Measurements from ENCODE around the gene CDYL2.
"Not testable (repeated sequence)": the region's sequence is repeated elsewhere in the genome, so short reads cannot be mapped to it uniquely, and the experiment has no call there.

Gene CDYL2

DNA sequence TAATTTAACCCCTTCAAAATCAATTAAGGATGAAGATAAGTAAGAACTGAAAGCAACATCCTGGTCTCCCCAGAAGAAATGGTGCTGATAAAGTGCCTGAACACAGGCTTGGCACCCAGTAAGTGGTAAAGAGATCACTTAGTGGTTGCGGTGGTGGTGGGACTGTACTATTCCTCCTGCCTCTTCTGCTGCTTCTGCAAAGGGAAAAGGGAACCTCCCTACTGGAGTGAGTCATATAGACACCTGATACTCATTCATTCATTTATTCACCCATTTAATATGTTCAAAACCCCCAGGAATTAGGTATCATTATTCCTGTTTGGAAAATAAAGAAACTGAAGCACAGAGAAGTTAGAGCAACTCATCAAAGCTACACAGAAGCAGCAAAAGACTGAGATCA is 60.6 kb downstream of the CDYL2 start:
- no peak for DNase-seq (ENCODE audit: low read depth in 2 of 2)

DNA sequence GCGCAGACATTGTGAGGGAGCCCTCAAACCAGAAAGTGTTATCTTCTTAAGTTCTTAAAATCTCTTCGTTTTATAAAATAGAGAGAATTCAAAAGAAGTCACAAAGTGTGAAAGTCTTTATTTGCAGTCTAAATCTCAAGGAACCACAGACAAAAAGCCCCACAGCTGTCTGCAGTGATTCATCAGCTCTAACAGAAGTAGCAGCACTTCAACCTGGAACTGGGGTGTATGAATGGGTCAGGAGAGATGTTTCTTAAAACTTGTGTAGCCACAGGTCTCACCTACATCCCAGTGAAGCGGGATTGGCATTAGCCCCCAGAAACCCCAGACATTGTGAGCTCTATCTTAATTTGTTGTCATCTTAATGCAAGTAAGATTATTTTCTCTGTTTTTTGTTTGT is 61.1 kb downstream of the CDYL2 start:
- no peak for DNase-seq (ENCODE audit: low read depth in 2 of 2)

DNA sequence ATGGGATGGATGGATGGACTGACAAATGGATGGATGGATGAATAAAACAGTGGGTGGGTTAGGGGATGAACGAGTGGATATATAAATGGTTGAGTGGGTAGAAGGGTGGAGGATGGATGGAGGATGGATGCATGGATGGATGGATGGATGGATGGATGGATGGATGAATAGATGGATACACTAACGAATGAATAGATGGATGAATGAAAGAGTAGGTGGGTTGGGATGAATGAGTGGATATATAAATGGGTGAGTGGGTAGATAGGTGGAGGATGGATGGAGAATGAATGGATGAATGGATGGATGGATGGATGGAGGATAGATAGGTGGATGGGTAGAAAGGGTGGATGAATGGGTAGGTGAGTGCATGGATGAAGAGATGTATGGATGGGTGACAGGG is 62.1 kb downstream of the CDYL2 start:
- DNase-seq (ENCODE audit: low read depth in 2 of 2), result no peak

DNA sequence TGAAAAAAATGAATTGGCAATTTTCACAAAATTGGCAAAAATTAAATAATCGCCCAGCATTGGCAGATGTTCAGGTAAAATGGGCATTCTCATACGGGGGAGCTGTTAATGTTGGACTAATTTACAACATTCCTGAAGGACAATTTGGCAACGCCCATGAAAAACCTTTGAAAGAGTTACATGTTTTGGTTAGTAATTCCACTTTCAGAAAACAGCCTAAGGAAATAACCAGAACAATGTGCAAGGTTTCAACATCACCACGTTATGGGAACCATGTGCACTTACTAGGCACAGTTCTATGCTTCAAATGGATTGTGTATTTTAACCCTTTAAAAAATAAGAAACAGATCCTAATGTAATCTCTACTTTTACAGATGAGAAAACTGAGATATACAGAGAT is 62.7 kb downstream of the CDYL2 start:
- no peak for DNase-seq (ENCODE audit: low read depth in 2 of 2)

DNA sequence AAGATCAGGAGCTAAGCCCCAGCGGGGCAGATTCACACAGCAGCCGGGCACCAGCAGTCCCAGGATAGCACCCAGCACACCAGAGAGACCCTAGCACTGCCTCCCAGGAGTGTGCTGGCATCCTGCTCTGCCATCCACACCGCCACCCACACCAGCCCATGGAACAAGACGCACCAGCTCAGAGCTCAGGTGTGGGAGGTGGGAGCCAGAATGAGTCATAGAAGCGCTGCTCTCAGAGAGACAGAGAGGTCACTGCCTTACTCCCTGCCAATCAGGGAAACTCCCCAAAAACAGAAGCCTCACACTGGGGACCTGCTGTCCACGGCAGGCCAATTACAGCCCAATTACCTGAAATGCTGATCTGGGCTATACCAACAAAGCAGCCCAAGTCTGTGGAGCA is 64.9 kb downstream of the CDYL2 start:
- peak; percentile 7 to 29 for DNase-seq (ENCODE audit: low read depth in 2 of 2)

DNA sequence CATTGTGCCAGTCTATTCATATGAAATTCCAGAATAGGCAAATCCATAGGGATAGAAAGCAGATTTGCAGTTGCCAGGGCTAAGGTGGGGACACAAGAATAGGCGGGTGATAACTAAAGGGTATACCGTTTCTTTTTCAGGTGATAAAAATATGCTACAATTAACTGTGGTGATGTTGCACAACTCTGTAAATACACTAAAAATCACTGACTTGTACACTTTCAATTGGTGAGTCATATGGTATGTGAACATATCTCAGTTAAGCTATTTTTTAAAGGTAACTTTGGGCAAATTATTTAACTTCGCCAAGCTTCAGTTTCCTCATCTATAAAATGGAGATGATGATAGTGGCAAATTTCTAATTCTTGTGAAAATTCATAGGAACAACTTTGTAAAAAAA is 65.9 kb downstream of the CDYL2 start:
- DNase-seq (ENCODE audit: low read depth in 2 of 2), result no peak

DNA sequence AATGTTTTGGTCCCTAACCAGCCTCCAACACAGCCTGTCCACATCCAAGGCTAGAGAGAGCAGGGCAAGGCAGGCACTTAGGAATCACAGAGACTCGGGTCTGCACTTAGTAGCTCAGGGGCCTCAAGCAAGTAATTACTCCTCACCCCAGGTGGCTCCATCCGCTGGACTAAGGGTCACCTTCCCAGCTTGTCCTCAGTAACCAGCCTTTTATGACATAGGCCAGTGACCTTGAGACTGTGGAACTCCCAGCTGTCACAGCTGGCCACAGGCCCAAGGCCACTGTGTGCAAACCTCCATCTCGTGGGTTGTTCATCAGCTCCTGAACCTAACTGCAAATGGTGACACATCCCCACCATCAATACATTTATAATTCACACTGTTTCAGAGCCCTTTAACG is 68.6 kb downstream of the CDYL2 start:
- no peak for DNase-seq (ENCODE audit: low read depth in 2 of 2)

DNA sequence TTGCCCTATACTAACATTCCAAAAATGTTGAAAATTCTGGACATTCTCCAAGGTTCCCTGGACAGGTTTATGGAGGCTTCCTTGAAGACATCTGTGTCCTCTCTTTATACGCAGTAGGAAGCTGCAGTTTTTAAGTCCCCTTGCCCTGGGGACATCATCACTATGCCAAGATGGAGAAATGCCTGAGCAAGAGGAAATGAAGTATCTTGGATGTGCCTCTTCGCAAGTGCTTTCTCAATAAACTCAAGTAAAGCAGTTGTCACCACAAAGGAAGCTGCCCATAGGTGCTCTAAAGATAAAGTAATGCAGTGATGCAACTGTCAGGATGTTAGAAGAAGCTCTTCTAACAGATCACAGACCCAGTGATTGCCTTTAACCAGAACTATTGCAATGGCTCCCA is 71.0 kb downstream of the CDYL2 start:
- DNase-seq (ENCODE audit: low read depth in 2 of 2), result no peak

DNA sequence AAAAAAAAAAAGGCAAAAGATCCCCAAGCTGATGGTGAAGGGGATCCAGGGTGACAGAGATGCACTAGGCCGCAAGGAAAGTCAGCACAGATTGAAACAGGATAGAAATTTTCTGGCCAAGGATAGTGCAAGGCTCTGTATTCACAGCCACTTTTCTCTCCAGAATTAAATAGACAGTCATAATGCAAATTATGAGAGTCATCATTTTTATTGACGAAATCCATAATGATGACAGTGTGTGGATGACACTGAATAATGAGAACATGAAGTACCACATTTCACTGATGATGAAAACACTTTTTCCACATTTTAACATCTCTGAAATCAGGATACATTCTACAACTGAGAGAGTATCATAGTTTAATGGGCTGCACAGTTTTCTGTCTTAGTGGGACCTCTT is 72.5 kb downstream of the CDYL2 start:
- DNase-seq (ENCODE audit: low read depth in 2 of 2), result no peak

DNA sequence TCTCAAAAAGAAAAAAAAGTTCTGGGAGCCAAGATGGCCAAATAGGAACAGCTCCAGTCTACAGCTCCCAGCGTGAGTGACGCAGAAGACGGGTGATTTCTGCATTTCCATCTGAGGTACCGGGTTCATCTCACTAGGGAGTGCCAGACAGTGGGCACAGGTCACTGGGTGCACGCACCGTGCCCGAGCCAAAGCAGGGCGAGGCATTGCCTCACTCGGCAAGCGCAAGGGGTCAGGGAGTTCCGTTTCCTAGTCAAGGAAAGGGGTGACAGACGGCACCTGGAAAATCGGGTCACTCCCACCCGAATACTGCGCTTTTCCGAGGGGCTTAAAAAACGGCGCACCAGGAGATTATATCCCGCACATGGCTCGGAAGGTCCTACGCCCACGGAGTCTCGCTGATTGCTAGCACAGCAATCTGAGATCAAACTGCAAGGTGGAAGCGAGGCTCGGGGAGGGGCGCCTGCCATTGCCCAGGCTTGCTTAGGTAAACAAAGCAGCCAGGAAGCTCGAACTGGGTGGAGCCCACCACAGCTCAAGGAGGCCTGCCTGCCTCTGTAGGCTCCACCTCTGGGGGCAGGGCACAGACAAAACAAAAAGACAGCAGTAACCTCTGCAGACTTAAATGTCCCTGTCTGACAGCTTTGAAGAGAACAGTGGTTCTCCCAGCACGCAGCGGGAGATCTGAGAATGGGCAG is 77.2 kb downstream of the CDYL2 start:
- not testable (repeated sequence) for DNase-seq (ENCODE audit: low read depth in 2 of 2)

DNA sequence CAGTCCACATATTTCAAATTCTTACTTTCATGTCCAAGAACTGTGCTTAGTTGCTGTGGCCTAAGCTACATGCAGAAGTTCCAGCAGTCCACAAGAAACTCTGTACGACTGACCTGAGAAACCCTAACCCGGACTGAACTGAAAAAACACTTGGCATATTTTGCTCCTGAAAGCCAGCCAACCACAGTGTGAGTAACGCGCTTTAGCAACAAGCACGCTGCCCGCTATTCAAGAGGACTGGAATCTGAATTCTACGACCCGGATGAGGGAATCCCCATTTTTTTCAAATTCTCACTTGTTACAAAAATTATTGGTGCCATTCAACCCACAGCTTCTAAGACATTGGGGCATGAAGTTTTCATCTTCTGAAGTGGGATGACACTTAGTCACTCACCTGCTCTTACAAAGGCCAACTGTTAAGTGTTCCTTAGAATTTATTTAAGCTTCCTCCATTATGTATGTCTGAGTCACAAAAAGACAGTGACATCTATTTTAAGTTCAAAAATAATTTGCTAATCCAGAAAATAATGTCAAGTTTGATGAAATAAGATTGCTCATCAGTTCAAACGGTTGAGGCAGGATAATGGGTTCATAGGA is 78.7 kb downstream of the CDYL2 start:
- no peak for DNase-seq (ENCODE audit: low read depth in 2 of 2)

DNA sequence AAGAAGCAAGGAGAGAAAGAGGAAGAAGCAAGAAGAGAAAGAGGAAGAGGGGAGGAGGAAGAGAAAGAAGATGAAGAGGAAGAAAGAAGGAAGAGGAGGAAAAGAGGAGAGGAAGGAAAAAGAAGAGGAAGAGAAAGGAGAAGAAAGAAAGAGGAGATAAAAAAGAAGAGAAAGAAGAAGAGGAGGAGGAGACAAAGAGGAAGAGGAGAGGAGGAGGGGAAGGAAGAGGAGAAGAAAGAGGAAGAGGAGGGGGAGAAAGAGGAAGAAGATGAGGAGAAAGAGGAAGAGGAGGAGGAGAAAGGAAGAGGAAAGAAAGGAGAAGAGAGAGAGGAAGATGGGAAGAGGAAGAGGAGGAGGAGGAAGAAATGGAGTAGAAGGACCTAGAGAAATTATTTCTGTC is 80.4 kb downstream of the CDYL2 start:
- DNase-seq (ENCODE audit: low read depth in 2 of 2), result no peak

DNA sequence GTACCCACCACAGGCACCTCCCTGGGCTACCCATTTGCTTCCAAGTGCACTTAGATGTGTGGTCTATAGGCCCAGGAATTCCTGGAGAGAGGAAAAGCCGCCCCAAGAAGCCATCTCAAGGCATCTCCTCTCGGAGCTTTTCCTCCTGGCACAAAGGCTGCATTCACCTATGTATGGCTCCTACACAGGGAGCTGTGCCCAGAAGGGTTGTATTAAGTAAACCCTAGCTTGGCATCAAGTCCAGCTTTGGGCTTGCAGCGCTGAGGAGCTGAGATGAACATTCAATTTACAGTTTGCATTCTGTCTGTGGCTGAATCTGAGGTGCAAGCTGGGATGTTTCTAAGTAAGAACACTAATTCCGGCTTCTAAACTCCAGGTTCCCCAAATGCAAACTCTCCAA is 81.3 kb downstream of the CDYL2 start:
- DNase-seq (ENCODE audit: low read depth in 2 of 2), result no peak

DNA sequence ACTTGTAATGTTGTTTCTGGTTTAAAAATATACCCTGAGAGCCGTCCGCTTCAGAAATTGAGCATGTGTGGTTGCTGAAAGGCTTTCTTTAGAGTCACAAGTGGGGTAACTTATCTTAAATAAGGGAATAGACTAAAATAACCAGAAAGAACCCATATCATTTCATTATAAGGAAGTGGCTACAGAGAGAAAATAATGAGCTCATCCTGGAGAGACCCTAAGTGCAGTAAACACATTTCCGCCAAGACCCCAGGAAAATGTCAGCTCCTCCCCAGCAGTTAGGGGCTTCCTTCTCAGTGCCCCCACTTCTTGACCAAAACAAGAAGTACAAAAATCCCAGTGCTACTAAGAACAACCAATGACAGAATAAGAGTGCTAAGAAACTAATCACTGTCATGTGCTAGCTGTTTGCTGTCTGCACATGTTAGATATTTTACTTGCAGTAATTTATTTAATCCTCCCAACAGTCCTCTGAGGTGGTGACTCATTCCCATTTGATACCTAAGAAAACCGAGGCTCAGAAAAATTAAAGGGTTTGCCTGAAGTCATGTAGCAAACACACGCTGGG is 83.5 kb downstream of the CDYL2 start:
- DNase-seq (ENCODE audit: low read depth in 2 of 2), result no peak

DNA sequence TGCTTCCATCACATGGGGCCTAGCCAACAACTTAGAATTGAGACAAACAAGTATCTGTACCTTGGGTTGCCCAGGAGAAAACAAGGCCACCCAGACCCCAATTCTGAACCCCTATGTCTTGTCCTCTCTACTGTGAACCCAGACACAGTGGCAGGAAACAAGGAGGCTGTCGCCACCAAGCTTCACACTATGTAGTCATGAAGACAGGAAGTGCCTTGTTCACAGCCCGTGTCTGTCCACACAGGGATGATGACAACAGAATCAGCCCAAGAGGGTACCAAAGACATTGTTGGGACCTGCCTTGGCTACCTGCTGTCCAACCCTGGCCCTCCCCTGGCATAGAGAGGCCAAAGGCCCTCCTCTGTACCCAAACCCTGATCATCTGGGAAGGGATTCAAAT is 84.8 kb downstream of the CDYL2 start:
- DNase-seq (ENCODE audit: low read depth in 2 of 2), result no peak

DNA sequence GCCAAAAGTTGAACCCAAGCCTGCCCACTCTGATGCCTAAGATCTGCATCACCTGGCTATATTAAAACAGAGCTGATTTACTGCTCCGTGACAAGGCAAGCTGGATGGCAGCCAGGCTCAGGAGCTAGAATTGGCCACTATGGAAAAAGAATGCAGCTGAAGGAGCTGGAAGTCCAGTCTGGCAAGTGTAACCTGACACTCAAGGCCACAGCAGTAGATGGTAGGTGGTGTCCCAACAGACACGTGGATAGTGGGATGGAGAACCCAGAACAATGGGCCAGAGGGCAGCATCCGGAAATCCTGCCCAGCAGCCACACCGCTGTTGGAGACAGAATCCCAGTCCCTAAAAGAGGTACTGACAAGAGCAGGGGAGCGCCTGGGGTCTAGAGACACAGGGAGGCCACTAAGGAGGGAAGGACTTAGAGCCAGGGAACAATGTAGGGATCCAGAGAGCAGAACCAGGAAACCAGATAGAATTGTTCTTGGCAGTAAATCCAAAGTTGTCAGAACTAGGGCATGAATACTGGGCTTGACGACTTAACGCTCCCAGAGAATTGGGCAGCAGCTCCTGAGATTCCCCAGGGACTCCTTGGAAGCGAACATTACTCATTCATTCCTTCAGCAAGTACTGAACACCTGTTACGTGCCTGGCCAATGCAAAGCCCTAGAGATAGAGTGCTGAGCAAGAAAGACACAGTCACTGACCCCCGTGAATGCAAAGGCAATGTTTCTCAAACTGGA is 85.7 kb downstream of the CDYL2 start:
- no peak for DNase-seq (ENCODE audit: low read depth in 2 of 2)

DNA sequence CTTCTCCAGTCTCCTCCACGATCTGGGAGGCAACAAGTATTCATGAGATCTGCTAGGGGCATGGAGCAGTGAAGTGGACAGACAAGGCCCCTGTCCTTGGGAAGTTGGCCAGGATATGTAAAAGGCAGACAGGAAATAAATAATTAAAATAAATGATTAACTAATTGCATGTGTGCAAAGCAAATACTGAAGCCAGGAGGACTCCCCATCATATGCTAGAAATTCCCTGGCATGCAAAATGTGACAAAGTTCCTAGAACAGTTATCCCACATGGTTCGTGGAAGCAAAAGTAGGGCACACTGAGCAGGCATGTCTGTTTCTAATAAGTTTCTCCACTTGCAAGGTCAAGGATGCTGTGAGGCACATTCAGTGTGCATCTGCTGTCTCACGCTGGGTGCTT is 86.8 kb downstream of the CDYL2 start:
- no peak for DNase-seq (ENCODE audit: low read depth in 2 of 2)

DNA sequence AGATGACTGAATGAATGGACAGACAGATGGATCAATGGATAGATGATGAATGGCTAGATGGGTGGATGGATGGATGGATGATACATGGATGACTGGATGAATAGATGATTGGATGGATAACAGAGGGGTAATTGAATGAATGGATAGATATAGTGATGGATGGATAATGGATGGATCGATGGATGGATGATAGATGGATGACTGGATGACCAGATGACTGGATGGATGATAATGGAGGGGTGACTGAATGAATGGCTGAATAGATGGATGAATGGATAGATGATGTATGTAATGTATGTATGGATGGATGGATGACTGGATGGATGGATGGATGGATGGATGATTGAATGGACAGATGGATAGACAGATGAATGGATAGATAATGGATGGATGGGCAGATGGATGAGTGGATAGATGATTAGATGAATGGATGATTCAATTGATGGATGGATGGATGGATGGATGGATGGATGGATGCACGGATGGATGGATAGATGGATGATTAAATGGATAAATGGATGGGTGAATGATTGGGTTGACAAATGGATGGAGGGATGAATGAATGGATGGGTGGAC is 87.7 kb downstream of the CDYL2 start:
- DNase-seq (ENCODE audit: low read depth in 2 of 2), result no peak

DNA sequence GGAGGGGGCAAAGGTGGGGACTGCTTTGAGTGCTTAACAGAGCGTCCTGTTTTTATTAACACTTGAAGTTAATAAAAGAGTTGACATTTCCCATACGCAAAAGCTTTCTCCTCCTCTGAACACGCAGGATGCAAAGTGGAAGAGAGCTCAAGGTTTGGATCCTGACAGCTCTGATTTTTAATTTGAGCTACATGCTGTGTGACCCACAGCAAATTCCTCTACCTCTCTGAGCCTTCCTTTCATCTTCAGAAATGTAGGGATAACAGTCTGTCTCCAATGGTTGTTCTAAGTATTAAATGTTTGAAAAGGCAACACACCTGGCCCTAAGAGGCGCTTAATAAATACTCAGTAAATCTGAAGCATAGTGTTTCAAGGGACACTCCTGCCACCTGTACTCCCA is 93.0 kb downstream of the CDYL2 start:
- DNase-seq (ENCODE audit: low read depth in 2 of 2), result no peak

DNA sequence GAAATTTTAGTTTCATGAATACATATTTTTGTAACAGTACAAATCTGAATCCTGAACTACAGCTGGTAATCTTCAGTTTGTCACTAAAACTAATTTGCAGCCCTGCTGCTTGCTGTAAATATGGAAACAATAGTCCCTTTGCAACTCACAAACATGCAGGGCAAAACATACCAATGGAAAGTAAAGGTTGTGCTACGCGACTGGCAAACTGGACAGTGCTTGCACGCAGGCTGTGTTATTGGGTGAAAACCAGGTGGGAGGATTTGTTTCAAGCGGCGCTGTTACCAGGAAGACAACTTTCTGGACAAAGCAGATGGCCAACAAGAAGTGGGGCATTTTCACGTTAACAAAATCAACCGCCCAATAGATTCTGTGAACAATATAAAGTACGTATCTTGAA is 93.5 kb downstream of the CDYL2 start:
- DNase-seq (ENCODE audit: low read depth in 2 of 2), result no peak

DNA sequence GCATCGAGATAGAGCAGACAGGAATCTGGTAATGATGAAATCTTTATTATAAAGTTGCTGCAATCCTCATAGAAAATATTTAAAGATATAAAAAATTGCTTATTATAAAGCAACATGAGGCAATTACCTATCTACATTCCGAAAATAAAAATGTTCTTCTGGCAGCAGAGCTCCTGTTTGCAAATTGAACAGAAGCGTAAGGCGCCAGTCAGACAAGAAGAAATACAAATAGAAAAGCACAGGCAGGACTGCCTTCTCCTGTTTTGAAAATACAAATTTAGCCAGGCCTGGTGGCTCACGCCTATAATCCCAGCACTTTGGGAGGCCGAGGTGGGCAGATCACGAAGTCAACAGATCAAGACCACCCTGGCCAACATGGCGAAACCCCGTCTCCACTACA is 95.6 kb downstream of the CDYL2 start:
- no peak for DNase-seq (ENCODE audit: low read depth in 2 of 2)

DNA sequence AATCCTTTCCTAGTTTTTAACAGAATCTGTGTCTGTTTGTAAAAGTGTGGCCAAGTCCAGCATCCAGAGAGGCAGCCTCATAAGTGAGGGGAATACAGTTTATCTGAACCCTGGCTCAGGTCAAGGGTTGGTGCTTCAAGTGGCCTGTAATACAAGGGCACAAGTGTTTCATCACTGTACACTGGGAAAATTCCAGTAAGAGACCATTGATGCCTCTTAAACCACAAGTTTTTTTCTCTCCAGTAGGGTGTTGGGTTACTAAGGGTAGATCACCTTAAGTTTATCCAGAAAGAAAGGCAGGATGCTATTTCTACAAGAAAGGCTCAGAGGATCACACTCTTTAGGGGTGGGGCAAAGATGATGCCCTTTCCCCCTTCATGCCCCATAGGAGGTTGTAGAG is 96.7 kb downstream of the CDYL2 start:
- no peak for DNase-seq (ENCODE audit: low read depth in 2 of 2)

DNA sequence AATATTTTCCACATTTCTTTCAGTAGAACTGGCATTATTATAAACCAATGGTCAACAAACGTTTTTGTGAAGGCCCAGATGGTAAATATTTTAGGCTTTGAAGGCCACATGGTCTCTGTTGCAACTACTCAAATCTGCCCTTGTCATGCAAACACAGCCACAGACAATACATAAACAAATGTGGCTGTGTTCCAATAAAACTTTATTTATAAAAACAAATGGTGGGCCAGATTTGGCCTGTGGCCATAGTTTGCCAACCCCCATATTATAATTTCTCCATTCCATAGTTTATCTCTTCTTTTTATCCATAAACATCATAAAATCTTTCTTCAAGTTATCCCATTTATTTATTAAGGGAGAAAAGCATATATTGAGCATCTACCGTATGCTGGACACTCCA is 98.8 kb downstream of the CDYL2 start:
- DNase-seq (ENCODE audit: low read depth in 2 of 2), result no peak

Data from stimulated activated CD4-positive, alpha-beta T cell treated with anti-CD3 and anti-CD28 coated beads, Interleukin-4, amount 100 ng/mL, for 48 hours (primary cell).